ENCODE measurements around the gene CHMP4B. TPM values are rescaled to one million over a fixed set of nuclear protein-coding genes. Genes with fewer than 3 reads are reported as not detected.

Gene CHMP4B
- total and polyA plus RNA-seq, 7 donors: 72.5 to 267 (median 151) TPM

- intact Hi-C loops (cut with DNase I): no loop called here
- 79 to 91% (median 84%) methylated on average over 4 to 5 of the region's 5 CpGs for WGBS, 3 donors
- Histone ChIP-seq H3K27ac (no peak overlapping the region), H3K4me1 (peaks cover 4% of the 10 kb centered on the region), H3K27me3 (ENCODE audit: insufficient read depth in 3 of 3, low read length in 2 of 3) (no peaks in the 10 kb centered on the region), H3K9me3 (no peaks in the 10 kb centered on the region), H3K36me3 (ENCODE audit: insufficient read depth in 1 of 2, low read depth in 1 of 2) (peaks cover 0 to 8% of the 10 kb centered on the region in 2 donors), H3K4me3 (no peak overlapping the region)
- DNase-seq: peak in 1 of 2 donors; percentile 8
- no peak for ATAC-seq
- no peak for TF ChIP-seq CTCF (IDR thresholded peaks at IDR 0.05)
Observed at GRCh38 chr20:33783256-33783655, 27.9 kb upstream of the CHMP4B start.

DNA sequence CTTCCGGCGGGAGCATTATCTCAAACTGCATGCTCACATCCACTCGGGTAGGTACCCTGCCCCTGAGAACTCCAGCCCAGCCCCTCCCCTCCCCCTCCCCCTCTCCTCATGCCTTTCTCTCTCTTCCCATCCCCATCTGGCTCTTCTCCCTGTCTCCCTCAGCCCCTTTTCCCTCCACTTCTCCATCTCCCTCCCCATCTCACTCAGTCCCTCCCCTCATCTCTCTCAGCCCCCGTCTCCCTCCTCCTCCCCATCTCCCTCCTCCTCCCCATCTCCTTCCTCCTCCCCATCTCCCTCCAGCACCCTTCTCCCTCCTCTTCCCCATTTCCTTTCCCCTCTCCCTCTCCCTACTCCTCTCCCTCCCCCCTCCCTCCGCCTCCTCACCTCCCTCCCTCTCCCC is 27.3 kb upstream of the CHMP4B start:
- ATAC-seq (no peak), DNase-seq (no peak)
- 81 to 92% (median 87%) methylated on average over 4 to 5 of the region's 5 CpGs for WGBS, 3 donors
- no peaks in the 10 kb centered on the region for H3K27me3 ChIP-seq (ENCODE audit: insufficient read depth in 3 of 3, low read length in 2 of 3)
- H3K9me3 ChIP-seq: no peaks in the 10 kb centered on the region
- no peak overlapping the region for H3K27ac ChIP-seq
- no peak overlapping the region for H3K4me3 ChIP-seq
- H3K36me3 ChIP-seq (ENCODE audit: insufficient read depth in 1 of 2, low read depth in 1 of 2): peaks cover 0 to 8% of the 10 kb centered on the region in 2 donors
- H3K4me1 ChIP-seq: peaks cover 4% of the 10 kb centered on the region
- intact Hi-C loops (cut with DNase I): no loop called here
- TF ChIP-seq CTCF (IDR thresholded peaks at IDR 0.05): no peak

- 74 to 90% (median 86%) methylated on average over 2 of the region's 2 CpGs for WGBS, 3 donors
- peaks cover 5% of the 10 kb centered on the region for H3K4me1 ChIP-seq
- no peak overlapping the region for H3K27ac ChIP-seq
- H3K27me3 ChIP-seq (ENCODE audit: insufficient read depth in 3 of 3, low read length in 2 of 3): no peaks in the 10 kb centered on the region
- ATAC-seq (no peak), DNase-seq (no peak)
- no peaks in the 10 kb centered on the region for H3K9me3 ChIP-seq
- no peak overlapping the region for H3K4me3 ChIP-seq
- H3K36me3 ChIP-seq (ENCODE audit: insufficient read depth in 1 of 2, low read depth in 1 of 2): peaks cover 0 to 8% of the 10 kb centered on the region in 2 donors
- intact Hi-C loops (cut with DNase I): no loop called here
- TF ChIP-seq CTCF (IDR thresholded peaks at IDR 0.05): no peak
Observed at GRCh38 chr20:33784225-33784624, 26.9 kb upstream of the CHMP4B start.

GRCh38 chr20:33785503-33785902 is 25.6 kb upstream of the CHMP4B start:
- TF ChIP-seq CTCF (IDR thresholded peaks at IDR 0.05): no peak
- Histone ChIP-seq H3K27ac (no peak overlapping the region), H3K9me3 (no peaks in the 10 kb centered on the region), H3K27me3 (ENCODE audit: insufficient read depth in 3 of 3, low read length in 2 of 3) (no peaks in the 10 kb centered on the region), H3K4me1 (peaks cover 12% of the 10 kb centered on the region), H3K4me3 (no peak overlapping the region), H3K36me3 (ENCODE audit: insufficient read depth in 1 of 2, low read depth in 1 of 2) (peaks cover 0 to 12% of the 10 kb centered on the region in 2 donors)
- WGBS, 3 donors: 92 to 95% (median 95%) methylated on average over 5 of the region's 5 CpGs
- intact Hi-C loops (cut with DNase I): no loop called here
- no peak for DNase-seq
- no peak for ATAC-seq

DNA sequence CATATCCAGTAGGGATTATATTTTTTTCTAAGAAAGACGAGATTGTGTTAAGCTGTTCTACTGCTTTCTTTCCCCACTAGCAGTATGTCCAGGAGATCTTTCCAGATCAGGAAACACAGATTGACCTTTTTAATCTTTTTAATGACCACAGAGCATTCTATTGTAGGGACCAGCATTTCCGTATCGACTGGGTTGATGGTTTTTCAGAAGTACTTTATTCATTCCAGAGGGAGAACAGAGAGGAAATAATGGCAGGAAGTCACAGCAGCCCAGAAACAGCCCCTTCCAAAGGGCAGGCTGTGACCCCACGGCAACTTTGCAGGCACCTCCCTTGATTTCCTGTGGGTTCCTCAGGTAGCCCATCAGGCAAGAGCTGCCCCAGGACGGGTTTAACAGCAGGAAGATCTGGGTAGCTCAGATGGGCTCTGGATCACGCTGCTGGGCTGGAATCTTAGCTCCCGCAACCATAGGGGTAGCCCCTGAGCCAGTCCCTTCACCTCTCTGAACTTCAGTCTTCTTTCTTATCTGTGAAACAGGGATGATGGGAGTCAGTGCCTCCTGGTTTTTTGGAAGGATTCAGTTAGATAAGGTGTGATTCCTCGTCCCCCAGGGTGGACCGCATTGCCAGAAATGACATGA is 23.8 kb upstream of the CHMP4B start:
- H3K36me3 ChIP-seq (ENCODE audit: insufficient read depth in 1 of 2, low read depth in 1 of 2): peaks cover 0 to 14% of the 10 kb centered on the region in 2 donors
- DNase-seq (peak in 1 of 2 donors; percentile 36), ATAC-seq (no peak)
- peaks cover 12% of the 10 kb centered on the region for H3K4me1 ChIP-seq
- 64 to 66% (median 64%) methylated on average over 9 of the region's 9 CpGs for WGBS, 3 donors
- no peak overlapping the region for H3K4me3 ChIP-seq
- no peaks in the 10 kb centered on the region for H3K27me3 ChIP-seq (ENCODE audit: insufficient read depth in 3 of 3, low read length in 2 of 3)
- H3K9me3 ChIP-seq: no peaks in the 10 kb centered on the region
- H3K27ac ChIP-seq: no peak overlapping the region
- TF ChIP-seq CTCF (IDR thresholded peaks at IDR 0.05): no peak
- intact Hi-C loops (cut with DNase I): no loop called here

Measured in psoas muscle (tissue), 8 donors.